Vagina (tissue), 2 donors: ENCODE data around the gene SGTA. TPM values are rescaled to one million over a fixed set of nuclear protein-coding genes. Genes with fewer than 3 reads are reported as not detected.

Source experiments
- DNase-seq, 2 donors: peaks; one replicate each; pipeline ENCODE4 v3.0.0-alpha.2; 2017; ENCODE audit errors: extremely low spot score in 2 of 2
- H3K27ac ChIP-seq: fragments of 200-600 bp; sonication (generic); one replicate; pipeline ENCODE4 v1.5.1; 2019
- H3K27me3 ChIP-seq: fragments of 200-600 bp; sonication (generic); one replicate; pipeline ENCODE4 v1.5.1; 2019
- H3K36me3 ChIP-seq, 2 donors: fragments of 200-600 bp; sonication (generic); one replicate each; pipeline ENCODE4 v1.5.1; 2017 to 2019
- H3K4me1 ChIP-seq: fragments of 200-600 bp; sonication (generic); one replicate; pipeline ENCODE4 v1.5.1; 2019
- H3K4me3 ChIP-seq, 2 donors: fragments of 200-600 bp; sonication (generic); 1 replicate in 1 of 2; 2 replicates in 1 of 2; pipeline ENCODE4 v1.5.1; 2016 to 2019
- H3K9me3 ChIP-seq: fragments of 200-600 bp; sonication (generic); one replicate; pipeline ENCODE4 v1.5.1; 2019
- CTCF ChIP-seq, 3 experiments: fragments of 450-650 bp in 2 of 3; fragments of 200-600 bp in 1 of 3; sonication (generic) in 1 of 3; IDR thresholded peaks; one replicate each; pipeline ENCODE4 v1.5.1; 2017 to 2019; ENCODE audit warnings: antibody characterized with exemption in 3 of 3, mild to moderate bottlenecking in 2 of 3, moderate library complexity in 2 of 3
- POLR2A ChIP-seq, 2 donors: fragments of 450-650 bp; IDR thresholded peaks; one replicate each; pipeline ENCODE4 v1.6.1; 2017; ENCODE audit warnings: antibody characterized with exemption in 2 of 2, mild to moderate bottlenecking in 2 of 2, moderate library complexity in 2 of 2
- POLR2AphosphoS5 ChIP-seq, 2 donors: sonication (generic); formaldehyde crosslinking; IDR thresholded peaks; one replicate each; pipeline ENCODE4 v1.9.0; 2017; ENCODE audit warnings: antibody characterized with exemption in 2 of 2, mild to moderate bottlenecking in 2 of 2, low read depth in 1 of 2; ENCODE audit not compliant: insufficient read depth in 1 of 2
- intact Hi-C: fragments of 100-400 bp; cut with DNase I; formaldehyde crosslinking; loops from one replicate; pipeline ENCODE4 v1.15.1; 2023
- total RNA-seq: library from RNA; depleted of rRNA; stranded (reverse); fragments of >200 nt; gene quantifications from one replicate; pipeline ENCODE4 v1.2.3, GENCODE V29; 2016

SGTA gene
- total RNA-seq, 1 donor from 2014 or later, result 58.4 TPM

- TF ChIP-seq POLR2A (IDR thresholded peaks at IDR 0.05) (no peak), CTCF (IDR thresholded peaks at IDR 0.05) (no peak), POLR2AphosphoS5 (IDR thresholded peaks at IDR 0.05; ENCODE audit: insufficient read depth in 1 of 2, low read depth in 1 of 2) (no peak)
- H3K4me1 ChIP-seq, result peaks cover 11% of the 10 kb centered on the region
- DNase-seq, result no peak
- no peaks in the 10 kb centered on the region for H3K9me3 ChIP-seq
- no peak overlapping the region for H3K27ac ChIP-seq
- no peak overlapping the region for H3K4me3 ChIP-seq
- no peaks in the 10 kb centered on the region for H3K36me3 ChIP-seq
- H3K27me3 ChIP-seq, result no peaks in the 10 kb centered on the region
- intact Hi-C loops, result no loop called here
Observed at GRCh38 chr19:2706251-2706650, 76.8 kb downstream of the SGTA start.

Other genes with a start within 250 kb of the SGTA start
- gene GNG7, start 80.6 kb downstream of the SGTA start, total RNA-seq, result 2.0 TPM
- 2.0 TPM for gene DIRAS1, start 61.9 kb downstream of the SGTA start, total RNA-seq
- 27.7 TPM for gene SLC39A3, start 43.3 kb downstream of the SGTA start, total RNA-seq
- gene THOP1, start 2.2 kb upstream of the SGTA start, total RNA-seq, result 28.5 TPM
- 6.9 TPM for gene ZNF554, start 36.6 kb upstream of the SGTA start, total RNA-seq
- 3.7 TPM for gene ZNF555, start 58.2 kb upstream of the SGTA start, total RNA-seq
- gene ZNF556, start 84.1 kb upstream of the SGTA start, total RNA-seq, result not detected
- gene ZNF57, start 117.7 kb upstream of the SGTA start, total RNA-seq, result 7.4 TPM
- 6.4 TPM for gene ZNF77, start 161.7 kb upstream of the SGTA start, total RNA-seq
- 10.6 TPM for gene TLE6, start 194.3 kb upstream of the SGTA start, total RNA-seq
- 28.2 TPM for gene TLE2, start 246.0 kb upstream of the SGTA start, total RNA-seq